B cell (primary cell): ENCODE results near the gene AMMECR1L. TPM values are rescaled to one million over a fixed set of nuclear protein-coding genes. Genes with fewer than 3 reads are reported as not detected.

Source experiments
- ATAC-seq: fragments of 200-7000 bp; cut with Tn5 transposase; one replicate; pipeline ENCODE4 v1.10.0; 2021; ENCODE audit warnings: low read depth, mild to moderate bottlenecking, moderate number of reproducible peaks, moderate library complexity
- CTCF ChIA-PET: fragments of 350-600 bp; sonication (Branson Sonifier 250); formaldehyde crosslinking; loops from one replicate; lab custom pipeline; 2021; ENCODE audit warnings: antibody characterized with exemption, inconsistent platforms; lab: Charles Lee
- POLR2A ChIA-PET: fragments of 350-600 bp; sonication (Branson Sonifier 250); formaldehyde crosslinking; loops from one replicate; lab custom pipeline; 2021; ENCODE audit warnings: antibody characterized with exemption; lab: Charles Lee
- DNase-seq: peaks from one replicate; pipeline ENCODE4 v3.0.0; 2013
- H2AFZ ChIP-seq: 2 replicates; pipeline ENCODE4 v1.6.1; 2012; ENCODE audit warnings: mild to moderate bottlenecking, low read depth, low read length; ENCODE audit not compliant: insufficient read depth, poor library complexity, severe bottlenecking
- H3K27ac ChIP-seq, 2 donors: 1 replicate in 1 of 2; 2 replicates in 1 of 2; pipeline ENCODE4 v1.5.1; 2012 to 2013; ENCODE audit warnings: low read length in 2 of 2, mild to moderate bottlenecking in 2 of 2, moderate library complexity in 1 of 2
- H3K27me3 ChIP-seq, 4 experiments: fragments of 200-600 bp in 1 of 4; sonication (generic) in 1 of 4; replicated peaks in 1 of 4; 1 replicate in 2 of 4; 2 replicates in 2 of 4; pipeline versions ENCODE4 v1.6.1 to v1.7.0; 2013 to 2016; ENCODE audit warnings: low read length in 3 of 4, mild to moderate bottlenecking in 2 of 4, mixed read lengths in 1 of 4, moderate library complexity in 1 of 4; ENCODE audit not compliant: insufficient read depth in 4 of 4, control insufficient read depth in 3 of 4; ENCODE audit errors: control extremely low read depth in 1 of 4
- H3K36me3 ChIP-seq, 2 experiments: replicated peaks in 1 of 2; 1 replicate in 1 of 2; 2 replicates in 1 of 2; pipeline versions ENCODE4 v1.6.1 to v1.7.1; 2013; ENCODE audit warnings: low read length in 1 of 2; ENCODE audit not compliant: insufficient read depth in 2 of 2, control insufficient read depth in 1 of 2; ENCODE audit errors: control extremely low read depth in 1 of 2, extremely low read depth in 1 of 2
- H3K4me1 ChIP-seq, 2 donors: fragments of 200-600 bp in 1 of 2; sonication (generic) in 1 of 2; 1 replicate in 1 of 2; 2 replicates in 1 of 2; pipeline versions ENCODE4 v1.5.1 to v1.6.1; 2013 to 2017; ENCODE audit warnings: low read length in 2 of 2; ENCODE audit not compliant: control insufficient read depth in 2 of 2, insufficient read depth in 2 of 2
- H3K4me2 ChIP-seq: replicated peaks from 2 replicates; pipeline ENCODE3; 2012; ENCODE audit warnings: mild to moderate bottlenecking, low read depth, low read length; ENCODE audit not compliant: poor library complexity, severe bottlenecking
- H3K4me3 ChIP-seq, 5 experiments: fragments of 200-600 bp in 1 of 5; sonication (generic) in 1 of 5; 1 replicate in 3 of 5; 2 replicates in 2 of 5; pipeline versions ENCODE4 v1.5.1 to v1.7.0; 2011 to 2016; ENCODE audit warnings: low read length in 4 of 5, mild to moderate bottlenecking in 4 of 5, low read depth in 2 of 5, control low read depth in 1 of 5, moderate library complexity in 1 of 5; ENCODE audit not compliant: insufficient read depth in 1 of 5; ENCODE audit errors: control extremely low read depth in 1 of 5, extremely low read depth in 1 of 5
- H3K79me2 ChIP-seq: fragments of 200-600 bp; sonication (generic); one replicate; pipeline ENCODE4 v1.6.0; 2016; ENCODE audit warnings: low read length; ENCODE audit not compliant: control insufficient read depth, insufficient read depth
- H3K9ac ChIP-seq: fragments of 200-600 bp; sonication (generic); 2 replicates; pipeline ENCODE4 v1.6.1; 2017; ENCODE audit warnings: mild to moderate bottlenecking, low read length, moderate library complexity
- H3K9me3 ChIP-seq, 3 donors: one replicate each; pipeline versions ENCODE4 v1.6.1 to v1.7.1; 2013; ENCODE audit warnings: low read length in 2 of 3; ENCODE audit not compliant: control insufficient read depth in 2 of 3, insufficient read depth in 1 of 3; ENCODE audit errors: control extremely low read depth in 1 of 3
- H4K20me1 ChIP-seq: 2 replicates; pipeline ENCODE4 v1.6.0; 2012; ENCODE audit warnings: mild to moderate bottlenecking, low read length; ENCODE audit not compliant: insufficient read depth, control insufficient read depth, poor library complexity, severe bottlenecking
- H3K27ac Mint-ChIP-seq: one replicate; pipeline ENCODE4 v1.8.0; 2021; ENCODE audit warnings: mixed read lengths
- H3K27me3 Mint-ChIP-seq: one replicate; pipeline ENCODE4 v1.8.0; 2021; ENCODE audit warnings: mixed read lengths
- H3K4me1 Mint-ChIP-seq: one replicate; pipeline ENCODE4 v1.8.0; 2021; ENCODE audit warnings: mixed read lengths
- H3K4me3 Mint-ChIP-seq: one replicate; pipeline ENCODE4 v1.8.0; 2021; ENCODE audit warnings: mixed read lengths
- H3K9me3 Mint-ChIP-seq: one replicate; pipeline ENCODE4 v1.8.0; 2022; ENCODE audit warnings: mixed read lengths; ENCODE audit not compliant: insufficient read depth
- CTCF ChIP-seq: fragments of 200-600 bp; IDR thresholded peaks from one replicate; pipeline ENCODE4 v1.8.0; 2022; ENCODE audit warnings: antibody characterized with exemption, mild to moderate bottlenecking
- EZH2 ChIP-seq: IDR thresholded peaks from 2 replicates; pipeline ENCODE4 v1.6.1; 2012; ENCODE audit warnings: borderline replicate concordance, low read depth, mild to moderate bottlenecking, moderate library complexity, low read length; ENCODE audit not compliant: insufficient read depth, poor library complexity, severe bottlenecking
- WGBS: methylation state at CpG from one replicate; pipeline ENCODE4 v1.1.5; 2013; ENCODE audit warnings: missing lambda C conversion rate; ENCODE audit not compliant: insufficient coverage; 5-methylcytosine and 5-hydroxymethylcytosine counted together
- intact Hi-C: fragments of 100-400 bp; cut with micrococcal nuclease; formaldehyde crosslinking; loops from one replicate; pipeline ENCODE4 v1.10.0; 2022
- polyA plus RNA-seq: library from polyadenylated mRNA; depleted of rRNA; stranded (reverse); fragments of >200 nt; gene quantifications from 2 replicates; pipeline ENCODE4 v1.2.3, GENCODE V29; 2012
- total RNA-seq, 2 donors: library from RNA; stranded (reverse); fragments of 120-200 nt in 1 of 2; gene quantifications; 1 replicate in 1 of 2; 2 replicates in 1 of 2; pipeline versions ENCODE4 v1.2.3 to v1.2.4, GENCODE V29; 2013 to 2022

AMMECR1L gene
- total and polyA plus RNA-seq, 2 donors (not counting 1 experiment from before 2014, with no cell fraction given): 8.3 to 15.2 TPM

- Histone ChIP-seq H3K9me3 (no peaks in the 10 kb centered on the region), H3K4me2 (no peak overlapping the region), H3K27me3 (no peaks in the 10 kb centered on the region), H3K79me2 (no peaks in the 10 kb centered on the region), H3K4me1 (peaks cover 0 to 1% of the 10 kb centered on the region in 2 donors), H3K9ac (no peak overlapping the region), H3K4me3 (no peak overlapping the region), H3K27ac (no peak overlapping the region), H3K36me3 (peaks cover 25 to 61% of the 10 kb centered on the region in 2 experiments), H2AFZ (no peak overlapping the region), H4K20me1 (peaks cover 9% of the 10 kb centered on the region)
- intact Hi-C loops: no loop called here
- ChIA-PET CTCF (no interaction called here), POLR2A (no interaction called here)
- TF ChIP-seq EZH2 (no peak), CTCF (no peak)
- peaks cover 2% of the 10 kb centered on the region for H3K4me1 Mint-ChIP-seq
- H3K27ac Mint-ChIP-seq: no peak overlapping the region
- ATAC-seq (no peak), DNase-seq (no peak)
- no peak overlapping the region for H3K4me3 Mint-ChIP-seq
- no peaks in the 10 kb centered on the region for H3K27me3 Mint-ChIP-seq
- H3K9me3 Mint-ChIP-seq: no peaks in the 10 kb centered on the region
- 96% methylated on average over 5 of the region's 11 CpGs for WGBS
Observed at GRCh38 chr2:127864877-127865276, 20.9 kb downstream of the AMMECR1L start.

- Histone ChIP-seq H3K27ac (no peak overlapping the region), H3K4me1 (peaks cover 4 to 18% of the 10 kb centered on the region in 2 donors), H3K4me3 (no peak overlapping the region), H4K20me1 (peaks cover 2% of the 10 kb centered on the region), H3K9ac (no peak overlapping the region), H3K27me3 (no peaks in the 10 kb centered on the region), H3K79me2 (peaks cover 11% of the 10 kb centered on the region), H3K36me3 (peaks cover 13 to 42% of the 10 kb centered on the region in 2 experiments), H2AFZ (no peak overlapping the region), H3K4me2 (no peak overlapping the region), H3K9me3 (no peaks in the 10 kb centered on the region)
- no peak for DNase-seq
- no peak overlapping the region for H3K4me3 Mint-ChIP-seq
- H3K27ac Mint-ChIP-seq: no peak overlapping the region
- ChIA-PET CTCF (no interaction called here), POLR2A (no interaction called here)
- no peak for ATAC-seq
- WGBS: 91% methylated on average over 15 of the region's 15 CpGs
- H3K27me3 Mint-ChIP-seq: no peaks in the 10 kb centered on the region
- no peaks in the 10 kb centered on the region for H3K9me3 Mint-ChIP-seq
- intact Hi-C loops: no loop called here
- H3K4me1 Mint-ChIP-seq: peaks cover 15% of the 10 kb centered on the region
- no peak for TF ChIP-seq CTCF
Observed at GRCh38 chr2:127862228-127862627, 23.5 kb downstream of the AMMECR1L start.
